ENCODE results near the gene TFIP11. TPM values are rescaled to one million over a fixed set of nuclear protein-coding genes. Genes with fewer than 3 reads are reported as not detected.

The TFIP11 gene
- total RNA-seq, 2 donors from 2014 or later: 28.4 to 28.9 TPM

DNA sequence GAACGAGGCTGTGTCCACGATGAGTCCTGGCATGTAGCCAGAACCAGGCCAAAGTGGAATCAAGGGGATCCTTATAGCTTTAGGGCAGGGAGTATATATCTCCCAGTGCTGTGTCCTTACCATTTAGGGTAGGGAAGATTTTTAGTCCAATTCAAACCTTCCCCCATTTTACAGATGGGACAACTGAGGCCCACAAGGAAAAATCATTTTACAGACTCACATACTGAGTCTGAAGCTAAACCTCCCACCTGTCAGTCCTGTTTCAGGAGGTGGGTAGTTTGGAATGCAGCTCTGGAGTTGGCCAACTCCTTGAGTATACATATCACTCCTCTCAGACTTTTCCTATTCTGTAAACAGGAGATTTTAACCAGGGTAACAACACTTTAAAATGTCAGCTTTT, 33.1 kb upstream of the TFIP11 start:
- Mint-ChIP-seq H3K27me3 (ENCODE audit: insufficient read depth) (no peaks in the 10 kb centered on the region), H3K27ac (no peak overlapping the region)
- WGBS, 2 experiments (ENCODE audit: insufficient coverage in 1 of 2, insufficient read length in 1 of 2): 97% methylated on average over 2 of the region's 2 CpGs; no CpG with 5 or more reads in 1 of the 2 experiments

DNA sequence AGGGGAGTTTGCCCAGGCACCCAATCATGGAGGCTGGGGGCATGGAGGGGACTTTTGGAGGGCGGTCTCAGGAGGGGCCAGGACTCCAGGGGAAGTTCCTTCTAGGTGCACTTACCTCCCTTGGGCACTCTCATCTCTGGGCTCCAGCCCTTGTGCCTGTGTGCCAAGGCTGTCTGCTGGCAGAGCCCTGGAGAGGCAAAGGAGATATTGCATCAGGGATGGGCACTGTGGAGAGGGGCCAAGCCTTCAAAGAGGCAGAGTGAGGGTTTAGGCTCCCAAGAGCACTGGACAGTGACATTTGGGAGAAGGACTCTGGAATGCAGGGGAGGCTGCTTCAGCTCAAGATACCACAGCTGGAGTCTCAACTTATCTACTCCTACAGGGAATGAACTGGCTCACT, 32.2 kb upstream of the TFIP11 start:
- TF ChIP-seq, protein P1, sequence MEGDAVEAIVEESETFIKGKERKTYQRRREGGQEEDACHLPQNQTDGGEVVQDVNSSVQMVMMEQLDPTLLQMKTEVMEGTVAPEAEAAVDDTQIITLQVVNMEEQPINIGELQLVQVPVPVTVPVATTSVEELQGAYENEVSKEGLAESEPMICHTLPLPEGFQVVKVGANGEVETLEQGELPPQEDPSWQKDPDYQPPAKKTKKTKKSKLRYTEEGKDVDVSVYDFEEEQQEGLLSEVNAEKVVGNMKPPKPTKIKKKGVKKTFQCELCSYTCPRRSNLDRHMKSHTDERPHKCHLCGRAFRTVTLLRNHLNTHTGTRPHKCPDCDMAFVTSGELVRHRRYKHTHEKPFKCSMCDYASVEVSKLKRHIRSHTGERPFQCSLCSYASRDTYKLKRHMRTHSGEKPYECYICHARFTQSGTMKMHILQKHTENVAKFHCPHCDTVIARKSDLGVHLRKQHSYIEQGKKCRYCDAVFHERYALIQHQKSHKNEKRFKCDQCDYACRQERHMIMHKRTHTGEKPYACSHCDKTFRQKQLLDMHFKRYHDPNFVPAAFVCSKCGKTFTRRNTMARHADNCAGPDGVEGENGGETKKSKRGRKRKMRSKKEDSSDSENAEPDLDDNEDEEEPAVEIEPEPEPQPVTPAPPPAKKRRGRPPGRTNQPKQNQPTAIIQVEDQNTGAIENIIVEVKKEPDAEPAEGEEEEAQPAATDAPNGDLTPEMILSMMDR (conservative IDR thresholded peaks at IDR 0.05): no peak
- H3K27me3 ChIP-seq (ENCODE audit: control insufficient read depth, insufficient read depth, low read length, poor library complexity, severe bottlenecking): no peaks in the 10 kb centered on the region
- H3K9ac ChIP-seq (ENCODE audit: extremely low read depth, low read length, poor library complexity, severe bottlenecking): no peak overlapping the region
- no peaks in the 10 kb centered on the region for H3K9me3 ChIP-seq (ENCODE audit: control insufficient read depth, low read length)
- no peak overlapping the region for H3K4me3 Mint-ChIP-seq
- no peaks in the 10 kb centered on the region for H3K4me1 Mint-ChIP-seq
- peaks cover 3% of the 10 kb centered on the region for H3K4me1 ChIP-seq (ENCODE audit: control insufficient read depth, insufficient read depth, low read length)
- H3K36me3 ChIP-seq (ENCODE audit: control insufficient read depth, insufficient read depth, low read length): peaks cover 21% of the 10 kb centered on the region
- no peak for DNase-seq
- WGBS, 2 experiments (ENCODE audit: insufficient coverage in 1 of 2, insufficient read length in 1 of 2): 100% methylated on average over 1 of the region's 1 CpG
- no peak overlapping the region for H3K27ac Mint-ChIP-seq
- H3K9me3 Mint-ChIP-seq: no peaks in the 10 kb centered on the region
- no peaks in the 10 kb centered on the region for H3K27me3 Mint-ChIP-seq (ENCODE audit: insufficient read depth)
- no peak overlapping the region for H3K27ac ChIP-seq (ENCODE audit: low read depth, low read length)
- peaks cover 29% of the 10 kb centered on the region for H3K36me3 Mint-ChIP-seq (ENCODE audit: low read depth)
- no peak overlapping the region for H3K4me3 ChIP-seq (ENCODE audit: low read length)

More for the DNA sequence above, 33.1 kb upstream of the TFIP11 start:
- Histone ChIP-seq H3K9ac (ENCODE audit: extremely low read depth, low read length, poor library complexity, severe bottlenecking) (no peak overlapping the region), H3K4me1 (ENCODE audit: control insufficient read depth, insufficient read depth, low read length) (peaks cover 3% of the 10 kb centered on the region), H3K27me3 (ENCODE audit: control insufficient read depth, insufficient read depth, low read length, poor library complexity, severe bottlenecking) (no peaks in the 10 kb centered on the region), H3K9me3 (ENCODE audit: control insufficient read depth, low read length) (no peaks in the 10 kb centered on the region), H3K36me3 (ENCODE audit: control insufficient read depth, insufficient read depth, low read length) (peaks cover 15% of the 10 kb centered on the region), H3K4me3 (ENCODE audit: low read length) (no peak overlapping the region), H3K27ac (ENCODE audit: low read depth, low read length) (no peak overlapping the region)
- TF ChIP-seq, protein P1 (conservative IDR thresholded peaks at IDR 0.05): no peak
- Mint-ChIP-seq H3K36me3 (ENCODE audit: low read depth) (peaks cover 30% of the 10 kb centered on the region), H3K9me3 (no peaks in the 10 kb centered on the region), H3K4me3 (no peak overlapping the region), H3K4me1 (peaks cover 4% of the 10 kb centered on the region)
- no peak for DNase-seq

DNA sequence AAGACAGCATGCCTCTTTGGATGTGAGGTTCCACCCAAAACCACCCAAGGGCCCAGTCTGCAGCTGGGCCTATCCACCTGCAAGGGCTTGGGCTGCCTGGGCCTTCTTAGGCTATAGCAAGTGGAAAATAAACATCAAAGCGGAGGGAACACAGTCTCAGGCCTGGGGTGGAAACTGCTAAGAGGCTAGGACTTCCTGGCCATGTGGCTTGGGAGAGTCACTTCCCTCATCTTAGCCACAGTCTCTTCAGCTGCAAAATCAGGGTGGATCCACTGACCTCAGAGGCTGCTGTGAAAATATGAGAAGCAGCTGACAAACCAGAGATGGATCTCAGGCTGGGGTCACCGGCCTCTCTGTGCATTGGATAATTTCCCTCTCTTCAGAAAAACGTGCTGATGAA, 30.6 kb upstream of the TFIP11 start:
- H3K4me1 ChIP-seq (ENCODE audit: control insufficient read depth, insufficient read depth, low read length): no peaks in the 10 kb centered on the region
- H3K36me3 ChIP-seq (ENCODE audit: control insufficient read depth, insufficient read depth, low read length): peaks cover 21% of the 10 kb centered on the region
- H3K27me3 Mint-ChIP-seq (ENCODE audit: insufficient read depth): no peaks in the 10 kb centered on the region
- no peaks in the 10 kb centered on the region for H3K27me3 ChIP-seq (ENCODE audit: control insufficient read depth, insufficient read depth, low read length, poor library complexity, severe bottlenecking)
- H3K36me3 Mint-ChIP-seq (ENCODE audit: low read depth): peaks cover 40% of the 10 kb centered on the region
- no peak overlapping the region for H3K27ac ChIP-seq (ENCODE audit: low read depth, low read length)
- H3K9me3 Mint-ChIP-seq: no peaks in the 10 kb centered on the region
- TF ChIP-seq, protein P1 (conservative IDR thresholded peaks at IDR 0.05): no peak
- no peak for DNase-seq
- no peaks in the 10 kb centered on the region for H3K9me3 ChIP-seq (ENCODE audit: control insufficient read depth, low read length)
- WGBS, 2 experiments (ENCODE audit: insufficient coverage in 1 of 2, insufficient read length in 1 of 2): 94 to 100% methylated on average over 2 to 3 of the region's 3 CpGs
- no peak overlapping the region for H3K27ac Mint-ChIP-seq
- no peak overlapping the region for H3K4me3 ChIP-seq (ENCODE audit: low read length)
- H3K4me3 Mint-ChIP-seq: no peak overlapping the region
- H3K4me1 Mint-ChIP-seq: no peaks in the 10 kb centered on the region
- no peak overlapping the region for H3K9ac ChIP-seq (ENCODE audit: extremely low read depth, low read length, poor library complexity, severe bottlenecking)

Measured in endodermal cell (in vitro differentiated cells).